ENCODE data around the gene IER3. TPM values are rescaled to one million over a fixed set of nuclear protein-coding genes. Genes with fewer than 3 reads are reported as not detected.

IER3 gene
- polyA plus RNA-seq, 2 of the 4 experiments (the other 2 are of a cell fraction): 104 to 202 TPM

DNA sequence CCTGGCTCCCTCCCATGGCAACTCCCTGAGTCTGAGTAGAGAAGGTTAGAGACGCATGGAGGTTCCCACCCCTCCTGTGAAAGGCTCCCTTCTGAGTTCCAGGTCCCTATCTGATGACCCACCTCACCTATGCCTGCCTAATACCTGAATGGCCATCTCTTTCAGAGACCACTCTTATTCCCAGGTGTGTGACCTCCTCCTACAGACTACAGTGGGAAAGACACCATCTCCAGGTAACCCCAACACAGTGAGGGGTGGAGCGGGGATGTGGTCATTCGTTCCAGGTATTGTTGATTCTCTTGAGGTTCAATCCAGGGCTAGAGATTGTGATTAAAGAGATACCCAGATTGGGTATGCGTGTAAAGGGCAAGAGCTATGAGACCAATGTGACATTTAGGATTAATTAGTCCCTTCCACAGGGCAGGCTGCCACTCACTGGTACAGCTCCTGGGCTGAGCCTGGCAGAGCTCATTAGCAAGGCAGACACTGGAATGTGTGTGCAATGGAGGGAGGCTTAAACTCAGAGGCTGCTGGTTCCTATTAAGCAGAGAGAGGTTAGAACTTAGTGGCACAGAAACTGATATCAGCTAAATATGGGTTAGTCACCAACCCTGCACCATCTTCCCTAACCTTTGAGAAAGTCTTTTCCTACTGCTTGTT is 46.5 kb upstream of the IER3 start:
- H3K9me3 ChIP-seq: no peaks in the 10 kb centered on the region
- POLR2A ChIA-PET: no interaction called here
- DNase-seq (ENCODE audit: low read depth in 1 of 2, low spot score in 1 of 2) (no peak), FAIRE-seq (no peak), ATAC-seq (no peak; a peak in 1 of 6 replicates)
- H3K4me2 ChIP-seq: no peak overlapping the region
- CTCF ChIA-PET: interaction anchor here (2.9 kb wide), 1 partner anchor 31 kb away, joined by 16 read pairs; no protein-coding TSS in a partner anchor
- H3K4me1 ChIP-seq: peaks cover 16% of the 10 kb centered on the region
- TF ChIP-seq MAZ (IDR thresholded peaks at IDR 0.05; ENCODE audit: borderline replicate concordance, low read depth, low read length) (no peak), KDM1A (IDR thresholded peaks at IDR 0.05; ENCODE audit: low read depth) (no peak), HDAC2 (IDR thresholded peaks at IDR 0.05) (no peak), ESRRA (IDR thresholded peaks at IDR 0.05; ENCODE audit: borderline replicate concordance, low read length) (no peak), NR3C1 (IDR thresholded peaks at IDR 0.05) (no peak), HOXA7 (CRISPR knock-in tag; IDR thresholded peaks at IDR 0.05) (no peak)
- WGBS (ENCODE audit: missing lambda C conversion rate): 90% methylated on average over 4 of the region's 4 CpGs
- no peak overlapping the region for H3K4me3 ChIP-seq
- peak overlapping the region; percentile 2 to 97; a peak in 2 of 6 replicates for H3K27ac ChIP-seq

GRCh38 chr6:30789606-30790005 is 45.3 kb upstream of the IER3 start:
- DNase-seq (ENCODE audit: low read depth in 1 of 2, low spot score in 1 of 2): no peak
- ATAC-seq: no peak
- Histone ChIP-seq H3K4me1 (peaks cover 22% of the 10 kb centered on the region), H3K27ac (peak overlapping the region; percentile 10 to 97; a peak in 3 of 6 replicates), H3K9me3 (0 out of 3 replicates have a peak, but pooled peaks cover 7% of the 10 kb centered on the region), H3K4me3 (no peak overlapping the region), H3K4me2 (no peak overlapping the region)
- no peak for FAIRE-seq
- POLR2A ChIA-PET: no interaction called here
- CTCF ChIA-PET: interaction anchor here (0.9 to 2.9 kb wide), 3 partner anchors 22 to 87 kb away, joined by 3 to 16 read pairs (median 3); no protein-coding TSS in a partner anchor
- 36% methylated on average over 1 of the region's 1 CpG for WGBS (ENCODE audit: missing lambda C conversion rate)
- no peak for TF ChIP-seq ZSCAN20 (CRISPR knock-in tag; IDR thresholded peaks at IDR 0.05)
- TF ChIP-seq, protein P1, sequence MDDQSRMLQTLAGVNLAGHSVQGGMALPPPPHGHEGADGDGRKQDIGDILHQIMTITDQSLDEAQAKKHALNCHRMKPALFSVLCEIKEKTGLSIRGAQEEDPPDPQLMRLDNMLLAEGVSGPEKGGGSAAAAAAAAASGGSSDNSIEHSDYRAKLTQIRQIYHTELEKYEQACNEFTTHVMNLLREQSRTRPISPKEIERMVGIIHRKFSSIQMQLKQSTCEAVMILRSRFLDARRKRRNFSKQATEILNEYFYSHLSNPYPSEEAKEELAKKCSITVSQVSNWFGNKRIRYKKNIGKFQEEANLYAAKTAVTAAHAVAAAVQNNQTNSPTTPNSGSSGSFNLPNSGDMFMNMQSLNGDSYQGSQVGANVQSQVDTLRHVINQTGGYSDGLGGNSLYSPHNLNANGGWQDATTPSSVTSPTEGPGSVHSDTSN (IDR thresholded peaks at IDR 0.05): no peak
- TF ChIP-seq SREBF2 (IDR thresholded peaks at IDR 0.05): no peak
- no peak for TF ChIP-seq BCL3 (IDR thresholded peaks at IDR 0.05)
- TF ChIP-seq HES2 (IDR thresholded peaks at IDR 0.05): no peak
- no peak for TF ChIP-seq HEYL (CRISPR knock-in tag; IDR thresholded peaks at IDR 0.05)
- no peak for TF ChIP-seq PHF8 (IDR thresholded peaks at IDR 0.05; ENCODE audit: borderline replicate concordance, low read depth)
- no peak for TF ChIP-seq TP53 (CRISPR knock-in tag; IDR thresholded peaks at IDR 0.05)
- TF ChIP-seq BHLHE40 (IDR thresholded peaks at IDR 0.05; ENCODE audit: low read depth, low read length): no peak
- no peak for TF ChIP-seq POLR2A (IDR thresholded peaks at IDR 0.05; ENCODE audit: low read length)
- no peak for TF ChIP-seq EP300 (IDR thresholded peaks at IDR 0.05)

DNA sequence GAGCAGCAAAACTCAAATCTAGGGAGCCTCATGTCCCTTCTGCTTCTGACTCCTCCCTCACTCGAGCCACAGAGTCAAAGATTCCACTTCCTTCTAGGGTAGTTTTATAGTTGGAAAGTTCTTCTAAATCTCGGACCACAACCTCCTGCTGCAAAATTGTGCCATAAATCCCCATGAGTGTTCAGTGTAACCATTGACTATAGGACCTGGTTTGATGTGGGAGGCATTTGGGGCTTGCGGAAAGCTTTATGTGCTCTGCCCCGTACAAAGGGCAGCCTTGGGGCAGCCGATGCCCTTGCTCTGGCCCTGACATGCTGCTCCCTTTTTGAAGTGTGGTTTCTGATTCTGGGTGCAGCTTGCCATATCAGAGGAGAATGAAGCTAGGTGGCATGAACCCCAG is 43.6 kb upstream of the IER3 start:
- peak in 1 of 2 experiments; percentile 56; a peak in 3 of 6 replicates for ATAC-seq
- no peak for FAIRE-seq
- POLR2A ChIA-PET: interaction anchor here (0.8 to 1.0 kb wide), 2 partner anchors 19 to 46 kb away, joined by 3 to 5 read pairs; partner anchors contain the start of gene FLOT1
- 77% methylated on average over 5 of the region's 5 CpGs for WGBS (ENCODE audit: missing lambda C conversion rate)
- peak overlapping the region; percentile 35 to 97; a peak in 5 of 6 replicates for H3K27ac ChIP-seq
- H3K9me3 ChIP-seq: 0 out of 3 replicates have a peak, but pooled peaks cover 7% of the 10 kb centered on the region
- CTCF ChIA-PET: no interaction called here
- peaks cover 38% of the 10 kb centered on the region for H3K4me1 ChIP-seq
- no peak overlapping the region for H3K4me3 ChIP-seq
- TF ChIP-seq CEBPB (IDR thresholded peaks at IDR 0.05): peak in 1 of 2 experiments; percentile 31; a peak in 1 of 4 replicates
- TF ChIP-seq KDM1A (IDR thresholded peaks at IDR 0.05; ENCODE audit: low read depth): no peak
- no peak overlapping the region for H3K4me2 ChIP-seq
- no peak for DNase-seq (ENCODE audit: low read depth in 1 of 2, low spot score in 1 of 2)
